Measurements from ENCODE around the gene SS18L1.
A peak's percentile ranks its signal among the peaks of the same experiment; 100 is the strongest.

DNA sequence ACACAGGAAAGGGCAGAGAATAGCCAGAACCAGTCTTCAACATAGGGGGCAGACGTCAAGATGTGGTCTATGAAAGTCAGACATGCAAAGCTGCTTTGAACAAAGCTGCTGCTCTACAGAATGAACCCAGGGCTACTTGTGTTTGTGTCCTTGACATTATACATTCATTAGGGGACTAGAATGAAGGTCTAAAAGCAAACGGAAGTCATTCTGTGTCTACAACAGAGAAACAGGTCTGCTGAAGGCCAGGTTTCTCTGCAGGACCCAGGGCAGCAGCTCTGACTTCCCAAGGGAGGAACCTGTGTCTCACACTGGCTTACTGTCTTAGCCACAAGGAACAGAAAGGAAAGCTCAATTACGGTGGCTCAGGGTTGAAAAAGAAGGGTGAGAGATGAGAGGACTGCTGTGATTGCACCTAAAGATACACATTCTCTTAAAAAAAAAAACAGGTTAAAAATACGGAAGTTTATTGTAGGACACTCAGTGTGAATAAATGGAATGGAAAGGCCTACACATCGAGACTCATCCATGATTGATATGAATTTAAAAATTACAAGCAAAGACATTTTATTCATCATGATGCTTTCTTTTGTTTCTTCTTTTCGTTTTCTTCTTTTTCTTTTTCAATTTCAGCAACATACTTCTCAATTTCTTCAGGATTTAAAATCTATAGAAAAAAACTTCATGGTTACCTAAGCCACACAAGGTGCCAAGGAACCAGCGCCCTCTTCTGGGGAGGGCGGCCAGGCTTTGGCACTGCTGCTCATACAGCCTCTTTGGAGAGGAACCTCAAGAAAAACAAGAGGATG, 7.1 kb upstream of the SS18L1 start:
- TF ChIP-seq POLR2A (IDR thresholded peaks at IDR 0.05) (no peak), POLR2AphosphoS5 (IDR thresholded peaks at IDR 0.05) (no peak)
- TF ChIP-seq, protein P1, sequence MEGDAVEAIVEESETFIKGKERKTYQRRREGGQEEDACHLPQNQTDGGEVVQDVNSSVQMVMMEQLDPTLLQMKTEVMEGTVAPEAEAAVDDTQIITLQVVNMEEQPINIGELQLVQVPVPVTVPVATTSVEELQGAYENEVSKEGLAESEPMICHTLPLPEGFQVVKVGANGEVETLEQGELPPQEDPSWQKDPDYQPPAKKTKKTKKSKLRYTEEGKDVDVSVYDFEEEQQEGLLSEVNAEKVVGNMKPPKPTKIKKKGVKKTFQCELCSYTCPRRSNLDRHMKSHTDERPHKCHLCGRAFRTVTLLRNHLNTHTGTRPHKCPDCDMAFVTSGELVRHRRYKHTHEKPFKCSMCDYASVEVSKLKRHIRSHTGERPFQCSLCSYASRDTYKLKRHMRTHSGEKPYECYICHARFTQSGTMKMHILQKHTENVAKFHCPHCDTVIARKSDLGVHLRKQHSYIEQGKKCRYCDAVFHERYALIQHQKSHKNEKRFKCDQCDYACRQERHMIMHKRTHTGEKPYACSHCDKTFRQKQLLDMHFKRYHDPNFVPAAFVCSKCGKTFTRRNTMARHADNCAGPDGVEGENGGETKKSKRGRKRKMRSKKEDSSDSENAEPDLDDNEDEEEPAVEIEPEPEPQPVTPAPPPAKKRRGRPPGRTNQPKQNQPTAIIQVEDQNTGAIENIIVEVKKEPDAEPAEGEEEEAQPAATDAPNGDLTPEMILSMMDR (IDR thresholded peaks at IDR 0.05), result peak; percentile 25 to 74 (median 60)

Data from upper lobe of left lung (tissue), 4 donors.